ENCODE measurements around the gene SPRYD3.
"Not testable (repeated sequence)": the region's sequence is repeated elsewhere in the genome, so short reads cannot be mapped to it uniquely, and the experiment has no call there.

Gene SPRYD3

GRCh38 chr12:53034459-53034858 is 44.7 kb downstream of the SPRYD3 start:
- FAIRE-seq = no peak
- DNase-seq (ENCODE audit: insufficient read length, low spot score) = no peak
- TF ChIP-seq POLR2A (IDR thresholded peaks at IDR 0.05; ENCODE audit: low read depth, low read length) = no peak
- TF ChIP-seq POLR2AphosphoS5 (IDR thresholded peaks at IDR 0.05; ENCODE audit: low read depth, low read length) = no peak
- TF ChIP-seq TAF1 (IDR thresholded peaks at IDR 0.05; ENCODE audit: low read depth, low read length) = no peak
- no peak for TF ChIP-seq PAX5 (IDR thresholded peaks at IDR 0.05; ENCODE audit: insufficient read depth, low read length, severe bottlenecking)
- TF ChIP-seq POU2F2 (IDR thresholded peaks at IDR 0.05; ENCODE audit: low read depth, low read length) = no peak
- no peak for TF ChIP-seq SPI1 (IDR thresholded peaks at IDR 0.05; ENCODE audit: low read depth, low read length)

- not testable (repeated sequence) for DNase-seq (ENCODE audit: insufficient read length, low spot score)
Observed at GRCh38 chr12:53033832-53034231, 45.4 kb downstream of the SPRYD3 start.

GRCh38 chr12:53031616-53032015 is 47.6 kb downstream of the SPRYD3 start:
- FAIRE-seq = no peak
- TF ChIP-seq POLR2A (IDR thresholded peaks at IDR 0.05; ENCODE audit: low read depth, low read length) = no peak
- TF ChIP-seq TAF1 (IDR thresholded peaks at IDR 0.05; ENCODE audit: low read depth, low read length) = no peak
- no peak for TF ChIP-seq POLR2AphosphoS5 (IDR thresholded peaks at IDR 0.05; ENCODE audit: low read depth, low read length)
- DNase-seq (ENCODE audit: insufficient read length, low spot score) = no peak

More at GRCh38 chr12:53033832-53034231, 45.4 kb downstream of the SPRYD3 start:
- not testable (repeated sequence) for FAIRE-seq

- FAIRE-seq; DNase-seq (ENCODE audit: insufficient read length, low spot score): not testable (repeated sequence)
Observed at GRCh38 chr12:53027014-53027413, 52.2 kb downstream of the SPRYD3 start.

- DNase-seq (ENCODE audit: insufficient read length, low spot score) (no peak), FAIRE-seq (no peak)
- no peak for TF ChIP-seq POLR2AphosphoS5 (IDR thresholded peaks at IDR 0.05; ENCODE audit: low read depth, low read length)
- no peak for TF ChIP-seq TAF1 (IDR thresholded peaks at IDR 0.05; ENCODE audit: low read depth, low read length)
- TF ChIP-seq POU2F2 (IDR thresholded peaks at IDR 0.05; ENCODE audit: low read depth, low read length) = no peak
- TF ChIP-seq PAX5 (IDR thresholded peaks at IDR 0.05; ENCODE audit: insufficient read depth, low read length, severe bottlenecking) = no peak
- TF ChIP-seq SPI1 (IDR thresholded peaks at IDR 0.05; ENCODE audit: low read depth, low read length) = no peak
- no peak for TF ChIP-seq POLR2A (IDR thresholded peaks at IDR 0.05; ENCODE audit: low read depth, low read length)
Observed at GRCh38 chr12:53025250-53025649, 53.9 kb downstream of the SPRYD3 start.

- no peak for FAIRE-seq
- DNase-seq (ENCODE audit: insufficient read length, low spot score) = no peak
- no peak for TF ChIP-seq TAF1 (IDR thresholded peaks at IDR 0.05; ENCODE audit: low read depth, low read length)
- no peak for TF ChIP-seq PAX5 (IDR thresholded peaks at IDR 0.05; ENCODE audit: insufficient read depth, low read length, severe bottlenecking)
- no peak for TF ChIP-seq SPI1 (IDR thresholded peaks at IDR 0.05; ENCODE audit: low read depth, low read length)
- TF ChIP-seq POU2F2 (IDR thresholded peaks at IDR 0.05; ENCODE audit: low read depth, low read length) = no peak
- TF ChIP-seq POLR2AphosphoS5 (IDR thresholded peaks at IDR 0.05; ENCODE audit: low read depth, low read length) = no peak
- TF ChIP-seq POLR2A (IDR thresholded peaks at IDR 0.05; ENCODE audit: low read depth, low read length) = no peak
Observed at GRCh38 chr12:53014709-53015108, 64.5 kb downstream of the SPRYD3 start.
